ENCODE results near the gene CRKL.
"Not testable (repeated sequence)": the region's sequence is repeated elsewhere in the genome, so short reads cannot be mapped to it uniquely, and the experiment has no call there.

CRKL gene

GRCh38 chr22:20916916-20917810, at the start of gene CRKL:
Gene CRKL, plus strand, starts transcription at chr22:20917407. Its CDS starts 528 bp downstream, at chr22:20917935.
- DNase-seq (ENCODE audit: low read depth): peak; percentile 97

GRCh38 chr22:20868025-20868962, 48.9 kb upstream of the CRKL start:
- no peak for DNase-seq (ENCODE audit: low read depth)

GRCh38 chr22:20869234-20869633, 48.0 kb upstream of the CRKL start:
- DNase-seq (ENCODE audit: low read depth): no peak

- no peak for DNase-seq (ENCODE audit: low read depth)
Observed at GRCh38 chr22:20873214-20873613, 44.0 kb upstream of the CRKL start.

GRCh38 chr22:20875296-20875695, 41.9 kb upstream of the CRKL start:
- no peak for DNase-seq (ENCODE audit: low read depth)

- DNase-seq (ENCODE audit: low read depth): no peak
Observed at GRCh38 chr22:20877715-20878114, 39.5 kb upstream of the CRKL start.

GRCh38 chr22:20881231-20881630, 36.0 kb upstream of the CRKL start:
- no peak for DNase-seq (ENCODE audit: low read depth)

- DNase-seq (ENCODE audit: low read depth): no peak
Observed at GRCh38 chr22:20881869-20882815, 35.1 kb upstream of the CRKL start.

GRCh38 chr22:20882855-20883254, 34.4 kb upstream of the CRKL start:
- no peak for DNase-seq (ENCODE audit: low read depth)

GRCh38 chr22:20884454-20884853, 32.8 kb upstream of the CRKL start:
- no peak for DNase-seq (ENCODE audit: low read depth)

GRCh38 chr22:20885017-20885556, 32.1 kb upstream of the CRKL start:
- DNase-seq (ENCODE audit: low read depth): no peak

GRCh38 chr22:20885557-20886323, 31.5 kb upstream of the CRKL start:
- DNase-seq (ENCODE audit: low read depth): peak; percentile 73

- no peak for DNase-seq (ENCODE audit: low read depth)
Observed at GRCh38 chr22:20887375-20887774, 29.8 kb upstream of the CRKL start.

GRCh38 chr22:20889025-20889704, 28.0 kb upstream of the CRKL start:
- no peak for DNase-seq (ENCODE audit: low read depth)

GRCh38 chr22:20889904-20890540, 27.2 kb upstream of the CRKL start:
- DNase-seq (ENCODE audit: low read depth): no peak

- DNase-seq (ENCODE audit: low read depth): no peak
Observed at GRCh38 chr22:20890975-20891374, 26.2 kb upstream of the CRKL start.

GRCh38 chr22:20897737-20898136, 19.5 kb upstream of the CRKL start:
- not testable (repeated sequence) for DNase-seq (ENCODE audit: low read depth)

- no peak for DNase-seq (ENCODE audit: low read depth)
Observed at GRCh38 chr22:20899827-20900423, 17.3 kb upstream of the CRKL start.
